HUES48 (cell line): Measurements from ENCODE around the gene DNAJA4.

Source experiments
- H3K27ac ChIP-seq: one replicate; pipeline ENCODE4 v1.7.0; 2013; ENCODE audit warnings: low read depth, low read length, inconsistent platforms
- H3K27me3 ChIP-seq: 2 replicates; pipeline ENCODE4 v1.6.1; 2013; ENCODE audit warnings: mild to moderate bottlenecking, low read length; ENCODE audit not compliant: control insufficient read depth, insufficient read depth
- H3K36me3 ChIP-seq: 2 replicates; pipeline ENCODE4 v1.6.1; 2013; ENCODE audit warnings: low read length; ENCODE audit not compliant: control insufficient read depth, insufficient read depth
- H3K4me1 ChIP-seq: 2 replicates; pipeline ENCODE4 v1.6.1; 2013; ENCODE audit warnings: mild to moderate bottlenecking, low read length; ENCODE audit not compliant: control insufficient read depth, insufficient read depth
- H3K4me3 ChIP-seq: 2 replicates; pipeline ENCODE4 v1.5.1; 2013; ENCODE audit warnings: mild to moderate bottlenecking, low read depth, low read length
- H3K9ac ChIP-seq: 2 replicates; pipeline ENCODE4 v1.6.1; 2013; ENCODE audit warnings: mild to moderate bottlenecking, low read depth, low read length, moderate library complexity
- H3K9me3 ChIP-seq: 2 replicates; pipeline ENCODE4 v1.6.1; 2013; ENCODE audit warnings: low read length; ENCODE audit not compliant: control insufficient read depth, insufficient read depth

DNAJA4 gene

DNA sequence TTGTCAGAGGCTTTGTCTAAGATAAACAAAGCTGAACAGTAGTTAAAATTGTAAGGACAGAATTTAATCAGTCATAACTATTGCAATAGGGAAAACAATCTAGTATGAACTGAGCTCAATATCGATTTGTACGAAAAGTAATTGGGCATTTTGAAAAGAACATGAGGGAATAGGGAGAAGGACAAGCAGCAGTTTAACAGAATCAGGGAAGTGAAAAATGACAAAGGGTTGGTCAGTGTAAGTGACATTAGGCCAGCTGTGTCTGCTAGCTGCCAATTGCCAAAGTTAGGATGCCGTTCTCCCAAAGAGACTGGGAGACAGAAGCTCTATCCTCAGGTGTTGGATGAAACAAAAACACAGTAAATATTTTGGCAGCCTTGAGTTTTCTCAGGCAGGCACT is 3.3 kb upstream of the DNAJA4 start:
- H3K4me3 ChIP-seq: no peak overlapping the region
- H3K4me1 ChIP-seq: peaks cover 5% of the 10 kb centered on the region; the same call in 1 of the 2 replicates
- no peak overlapping the region for H3K27ac ChIP-seq
- no peaks in the 10 kb centered on the region for H3K36me3 ChIP-seq
- H3K9ac ChIP-seq: no peak overlapping the region
- peaks cover 22% of the 10 kb centered on the region for H3K27me3 ChIP-seq
- no peaks in the 10 kb centered on the region for H3K9me3 ChIP-seq

DNA sequence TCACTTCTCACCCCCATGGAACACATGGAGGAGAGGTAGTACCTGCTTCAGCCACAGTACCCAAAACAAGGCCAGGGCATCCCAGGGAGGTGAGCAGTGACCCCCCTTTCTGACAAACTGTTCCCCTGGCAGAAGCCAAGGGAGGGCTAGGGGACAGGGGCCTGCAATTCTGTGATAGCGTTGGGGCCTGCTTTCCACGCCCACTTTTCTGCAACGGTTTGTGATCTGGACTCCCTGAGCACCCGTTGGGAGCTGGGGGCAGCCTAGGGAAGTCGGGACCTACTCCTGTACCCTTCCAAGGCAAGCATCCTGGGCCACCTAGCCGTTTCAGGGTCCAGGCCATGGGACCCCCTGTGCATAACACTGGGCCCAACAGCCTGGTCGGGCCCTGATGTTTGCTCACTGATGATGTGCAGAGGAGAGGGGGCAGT is 996 bp upstream of the DNAJA4 start:
- no peaks in the 10 kb centered on the region for H3K9me3 ChIP-seq
- no peak overlapping the region for H3K4me3 ChIP-seq
- no peak overlapping the region for H3K27ac ChIP-seq
- H3K27me3 ChIP-seq: peaks cover 22% of the 10 kb centered on the region
- H3K4me1 ChIP-seq: peaks cover 5% of the 10 kb centered on the region; the same call in 1 of the 2 replicates
- H3K36me3 ChIP-seq: no peaks in the 10 kb centered on the region
- H3K9ac ChIP-seq: no peak overlapping the region

DNA sequence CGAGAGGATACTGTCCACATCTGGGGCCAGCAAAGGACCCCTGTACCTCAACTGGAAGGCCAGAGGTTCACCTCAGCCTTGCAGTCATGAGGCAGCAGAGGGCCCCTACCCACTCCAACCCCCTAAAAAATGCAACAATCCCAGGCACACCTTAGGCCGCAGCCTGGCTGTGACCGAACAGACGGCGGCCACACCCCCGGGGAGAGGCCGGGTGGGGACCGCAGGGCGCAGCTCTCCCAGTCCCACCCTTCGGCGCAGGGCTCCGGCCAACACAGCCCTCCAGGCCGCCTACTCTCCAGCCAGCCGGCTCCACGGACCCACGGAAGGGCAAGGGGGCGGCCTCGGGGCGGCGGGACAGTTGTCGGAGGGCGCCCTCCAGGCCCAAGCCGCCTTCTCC is 457 bp upstream of the DNAJA4 start:
- no peak overlapping the region for H3K27ac ChIP-seq
- H3K4me3 ChIP-seq: peak overlapping the region; percentile 49
- no peaks in the 10 kb centered on the region for H3K9me3 ChIP-seq
- peaks cover 22% of the 10 kb centered on the region for H3K27me3 ChIP-seq
- H3K9ac ChIP-seq: peak overlapping the region; percentile 45; the same call in 1 of the 2 replicates
- peaks cover 5% of the 10 kb centered on the region; the same call in 1 of the 2 replicates for H3K4me1 ChIP-seq
- no peaks in the 10 kb centered on the region for H3K36me3 ChIP-seq

DNA sequence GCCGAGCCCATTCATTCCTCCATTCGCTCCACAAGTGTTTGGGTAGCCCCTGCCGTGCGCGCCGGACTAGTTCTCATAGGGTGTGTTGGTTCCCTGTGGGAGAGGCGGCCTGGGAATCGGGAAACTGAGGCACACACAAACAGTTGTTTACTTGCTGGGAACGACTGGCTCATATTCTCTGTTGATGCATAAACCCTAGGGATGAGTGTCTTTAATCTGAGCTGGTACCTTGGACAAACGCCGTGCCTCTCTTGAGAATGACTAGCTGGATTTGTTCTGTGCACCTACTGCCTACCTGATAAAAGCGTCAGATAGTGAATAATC is 737 bp downstream of the DNAJA4 start:
- Histone ChIP-seq H3K36me3 (no peaks in the 10 kb centered on the region), H3K27me3 (peaks cover 22% of the 10 kb centered on the region), H3K27ac (no peak overlapping the region), H3K4me3 (peak overlapping the region; percentile 60), H3K9me3 (no peaks in the 10 kb centered on the region), H3K4me1 (peaks cover 5% of the 10 kb centered on the region; the same call in 1 of the 2 replicates), H3K9ac (no peak overlapping the region)

DNA sequence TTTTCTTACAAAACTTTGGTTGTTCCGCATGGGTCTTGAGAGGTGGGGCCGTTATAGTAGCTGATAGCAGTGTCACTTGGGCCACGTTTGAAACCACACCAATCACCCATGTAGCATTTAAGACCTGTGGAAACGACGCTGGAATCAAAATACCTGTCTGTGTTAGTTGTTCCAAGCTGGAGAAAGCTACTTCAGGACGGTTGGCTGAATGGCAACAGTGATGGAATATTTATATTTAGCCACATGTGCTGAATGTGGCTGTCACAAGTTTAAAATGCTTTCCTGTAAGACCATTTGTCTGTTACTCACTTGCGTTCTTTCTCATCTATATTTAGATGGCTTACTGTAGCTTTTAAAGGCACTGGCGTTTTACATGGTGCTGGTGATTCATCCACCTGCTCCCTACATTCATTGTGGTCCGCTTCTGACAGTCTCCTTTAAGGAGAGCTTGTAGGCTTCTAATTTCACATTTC is 1.4 kb downstream of the DNAJA4 start:
- Histone ChIP-seq H3K36me3 (no peaks in the 10 kb centered on the region), H3K27ac (no peak overlapping the region), H3K9me3 (no peaks in the 10 kb centered on the region), H3K9ac (no peak overlapping the region), H3K4me3 (no peak overlapping the region), H3K27me3 (peaks cover 22% of the 10 kb centered on the region), H3K4me1 (peaks cover 5% of the 10 kb centered on the region; the same call in 1 of the 2 replicates)

DNA sequence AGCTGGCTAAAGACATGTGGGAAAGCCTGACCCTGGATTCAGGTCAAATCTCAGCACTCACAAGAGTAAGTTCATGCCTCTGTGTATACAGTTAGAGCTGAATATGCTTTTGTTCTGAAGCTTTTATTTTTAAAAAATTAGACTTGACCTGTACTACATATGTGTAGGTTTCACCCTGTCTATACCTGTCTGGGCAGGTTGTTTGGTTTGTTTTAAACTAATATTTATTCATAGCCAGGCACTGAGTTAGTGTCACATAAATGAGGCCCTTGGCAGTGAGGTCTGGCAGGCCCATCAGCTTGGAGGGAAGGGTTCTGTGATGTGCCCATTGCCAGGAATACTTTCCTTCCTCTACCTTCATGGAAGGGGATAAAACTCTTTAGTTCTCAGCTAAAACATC is 1.9 kb downstream of the DNAJA4 start:
- Histone ChIP-seq H3K27ac (no peak overlapping the region), H3K9ac (no peak overlapping the region), H3K9me3 (no peaks in the 10 kb centered on the region), H3K27me3 (peaks cover 22% of the 10 kb centered on the region), H3K4me3 (no peak overlapping the region), H3K36me3 (no peaks in the 10 kb centered on the region), H3K4me1 (peaks cover 5% of the 10 kb centered on the region; the same call in 1 of the 2 replicates)

DNA sequence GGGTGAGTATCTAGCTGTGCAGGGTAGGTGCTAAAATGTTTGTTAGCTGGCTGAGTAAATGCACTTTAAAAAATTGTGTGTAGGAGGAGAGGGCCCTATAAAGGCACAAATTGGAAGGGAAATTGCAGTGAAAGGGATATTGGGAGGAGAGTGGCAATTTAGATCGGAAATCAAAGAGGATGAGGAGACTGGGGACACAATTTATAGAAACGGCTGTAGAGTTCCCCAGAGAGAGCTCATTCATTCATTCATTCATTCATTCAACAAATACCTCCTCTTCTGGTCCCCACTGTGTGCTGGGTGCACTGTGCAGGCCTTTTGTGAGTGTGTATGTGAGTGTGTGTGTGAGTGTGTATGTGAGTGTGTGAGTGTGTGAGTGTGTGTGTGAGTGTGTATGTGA is 2.4 kb downstream of the DNAJA4 start:
- Histone ChIP-seq H3K27me3 (peaks cover 22% of the 10 kb centered on the region), H3K4me1 (peaks cover 5% of the 10 kb centered on the region; the same call in 1 of the 2 replicates), H3K36me3 (no peaks in the 10 kb centered on the region), H3K9me3 (no peaks in the 10 kb centered on the region), H3K4me3 (no peak overlapping the region), H3K9ac (no peak overlapping the region), H3K27ac (no peak overlapping the region)

DNA sequence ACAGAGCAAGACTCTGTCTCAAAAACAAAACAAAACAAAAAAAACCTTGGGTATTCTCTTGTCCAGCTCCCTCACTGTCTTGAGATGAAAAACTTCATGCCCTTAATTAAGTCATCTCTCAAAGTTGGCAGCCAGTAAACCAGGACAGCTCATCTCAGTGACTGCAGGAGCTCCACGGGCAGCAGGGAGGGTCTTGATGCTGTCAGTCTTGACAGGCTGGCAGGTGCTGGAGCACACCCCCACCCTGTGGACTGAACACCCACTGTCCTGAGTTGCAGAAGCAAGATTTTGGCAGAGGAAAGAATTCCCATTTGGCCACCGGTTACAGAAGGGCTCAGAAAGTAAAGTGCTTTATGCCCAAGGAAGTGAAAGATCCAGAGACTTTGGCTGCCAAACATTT is 8.0 kb downstream of the DNAJA4 start:
- Histone ChIP-seq H3K27ac (no peak overlapping the region), H3K9ac (no peak overlapping the region), H3K4me3 (no peak overlapping the region), H3K4me1 (no peaks in the 10 kb centered on the region), H3K36me3 (no peaks in the 10 kb centered on the region), H3K27me3 (no peaks in the 10 kb centered on the region), H3K9me3 (no peaks in the 10 kb centered on the region)

DNA sequence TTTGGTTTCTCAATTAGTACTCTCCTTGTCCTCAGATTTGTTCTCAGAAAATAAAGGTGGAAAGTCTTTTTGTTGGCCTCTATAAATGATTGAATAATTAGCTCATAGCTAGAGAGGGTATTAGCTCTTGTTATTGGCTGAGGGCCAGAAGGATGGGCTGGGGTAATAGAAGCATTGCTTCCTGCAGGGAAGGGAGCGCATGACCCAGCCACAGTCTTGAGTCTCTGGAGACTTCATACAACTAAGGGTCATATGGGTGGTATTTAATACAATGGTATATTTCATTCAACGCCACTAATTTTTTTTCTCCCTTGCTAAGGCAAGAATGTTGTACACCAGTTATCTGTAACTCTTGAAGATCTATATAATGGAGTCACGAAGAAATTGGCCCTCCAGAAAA is 8.4 kb downstream of the DNAJA4 start:
- H3K27me3 ChIP-seq: no peaks in the 10 kb centered on the region
- no peak overlapping the region for H3K27ac ChIP-seq
- H3K4me3 ChIP-seq: no peak overlapping the region
- no peak overlapping the region for H3K9ac ChIP-seq
- H3K9me3 ChIP-seq: no peaks in the 10 kb centered on the region
- no peaks in the 10 kb centered on the region for H3K4me1 ChIP-seq
- no peaks in the 10 kb centered on the region for H3K36me3 ChIP-seq

DNA sequence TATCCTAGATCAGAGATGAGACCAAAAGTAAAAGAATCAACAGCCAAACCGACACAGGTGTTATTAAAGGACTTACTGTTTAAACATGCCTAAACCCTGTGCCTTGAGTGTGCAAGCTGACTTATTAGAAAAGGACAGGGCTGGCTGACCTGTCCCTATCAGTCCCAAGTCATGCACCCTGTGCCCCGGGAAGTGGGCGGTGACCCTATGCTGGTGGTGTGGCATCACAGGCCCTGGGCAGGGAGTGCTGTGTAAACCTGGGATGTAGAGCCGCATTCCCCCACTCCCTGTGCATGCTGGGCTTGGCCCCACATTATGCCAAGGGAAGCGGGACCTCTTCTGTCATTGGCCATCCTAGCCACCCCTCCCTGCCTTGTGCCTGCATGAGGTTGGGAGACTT is 10.6 kb downstream of the DNAJA4 start:
- no peaks in the 10 kb centered on the region for H3K4me1 ChIP-seq
- no peak overlapping the region for H3K9ac ChIP-seq
- no peaks in the 10 kb centered on the region for H3K27me3 ChIP-seq
- no peaks in the 10 kb centered on the region for H3K9me3 ChIP-seq
- no peak overlapping the region for H3K4me3 ChIP-seq
- no peaks in the 10 kb centered on the region for H3K36me3 ChIP-seq
- no peak overlapping the region for H3K27ac ChIP-seq

DNA sequence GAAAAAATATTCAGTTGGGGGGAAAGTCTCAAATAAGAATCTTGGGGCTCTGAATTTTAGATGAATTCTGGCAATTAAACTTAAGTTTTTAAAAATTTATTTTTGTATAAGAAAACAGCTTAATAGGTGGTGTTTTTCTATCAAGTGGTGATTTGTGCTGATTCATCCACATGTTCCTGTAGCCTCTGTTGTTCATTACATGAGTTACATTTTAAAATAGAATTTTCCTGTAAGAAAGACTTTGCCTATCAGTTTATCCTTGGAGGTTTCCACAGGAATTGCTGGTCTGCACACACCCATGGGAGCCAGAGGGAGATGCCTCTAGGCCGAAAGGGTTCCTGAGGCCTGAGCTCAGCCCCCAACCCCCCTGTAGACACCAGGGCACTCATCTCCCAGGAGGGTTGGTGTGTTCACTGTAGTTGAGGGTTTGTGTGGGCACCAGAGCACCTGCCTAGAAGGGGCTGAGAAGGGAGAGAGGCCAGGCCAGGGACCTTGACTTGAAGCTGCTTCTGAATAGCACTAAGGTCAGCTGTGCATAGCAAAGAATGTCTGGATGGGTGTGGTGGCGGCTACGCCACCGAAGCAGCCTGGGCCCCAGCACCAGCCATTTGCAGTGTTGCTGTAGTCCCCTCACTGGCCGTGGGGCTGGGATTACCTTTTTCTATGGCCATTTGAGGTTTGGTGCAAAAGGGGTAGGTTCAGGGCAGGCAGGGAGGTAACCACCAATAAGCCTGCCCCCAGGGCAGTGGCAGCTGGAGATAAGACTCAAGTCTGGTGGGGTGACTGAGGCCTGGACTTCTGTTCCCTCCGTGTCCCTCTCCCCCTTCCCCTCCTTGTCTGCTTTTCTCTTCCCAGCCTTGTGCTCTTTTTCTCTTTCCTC is 11.9 kb downstream of the DNAJA4 start:
- Histone ChIP-seq H3K4me3 (no peak overlapping the region), H3K27ac (no peak overlapping the region), H3K9ac (no peak overlapping the region), H3K27me3 (no peaks in the 10 kb centered on the region), H3K36me3 (peaks cover 4% of the 10 kb centered on the region; the same call in 1 of the 2 replicates), H3K9me3 (no peaks in the 10 kb centered on the region), H3K4me1 (no peaks in the 10 kb centered on the region)
